ENCODE data around the gene CAPZB. TPM values are rescaled to one million over a fixed set of nuclear protein-coding genes. Genes with fewer than 3 reads are reported as not detected.

CAPZB gene
- total and polyA plus RNA-seq, 10 donors: 139 to 386 (median 277) TPM

DNA sequence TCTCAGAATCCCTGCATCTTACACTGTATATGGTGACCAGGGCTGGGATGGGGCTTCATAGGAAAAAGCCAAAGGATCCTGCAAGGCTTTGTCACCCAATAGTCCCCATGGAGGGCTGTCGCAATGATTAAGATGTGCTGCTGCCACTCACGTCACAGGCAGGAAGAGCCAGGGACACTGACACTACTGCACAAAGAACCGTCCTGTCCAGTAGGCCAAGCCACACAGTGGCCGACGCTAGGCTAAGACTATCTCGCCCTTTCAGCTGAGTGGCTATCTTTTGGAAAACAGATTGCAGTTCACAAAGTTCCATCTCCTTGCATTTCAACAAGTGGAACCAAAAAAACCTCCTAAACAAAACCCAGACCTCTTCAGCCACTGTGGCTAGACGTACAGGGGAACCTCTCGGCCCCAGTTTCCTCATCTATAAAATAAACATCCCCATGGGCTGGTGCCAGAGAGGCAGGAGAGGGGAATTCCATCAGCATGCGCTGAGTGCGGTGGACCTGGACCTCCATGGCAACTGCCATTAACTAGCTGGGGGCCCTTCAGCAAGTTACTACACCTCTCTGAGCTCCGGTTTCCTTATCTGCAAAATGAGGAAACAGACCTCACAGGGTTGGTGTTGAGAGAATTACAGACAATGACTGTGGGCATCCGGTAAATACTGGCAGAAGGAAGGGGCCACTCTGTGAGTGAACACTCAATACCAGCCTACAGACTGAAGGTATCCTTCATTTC lies 8.7 kb downstream of the CAPZB start:
- DNase-seq: peak; percentile 85
- no peaks in the 10 kb centered on the region for H3K9me3 ChIP-seq
- no peak for TF ChIP-seq POLR2A (IDR thresholded peaks at IDR 0.05)
- peak in 2 of 3 donors; percentile 76 to 77 for TF ChIP-seq POLR2AphosphoS5 (IDR thresholded peaks at IDR 0.05)
- no peaks in the 10 kb centered on the region for H3K27me3 ChIP-seq (replicated peaks in 1 of 7)
- H3K4me1 ChIP-seq: peaks cover 64 to 100% (median 95%) of the 10 kb centered on the region in 6 donors
- peak overlapping the region in 6 of 8 donors; percentile 2 to 59 (median 16) for H3K4me3 ChIP-seq
- H3K27ac ChIP-seq: peak overlapping the region; percentile 81 to 100 (median 92)
- intact Hi-C loops (cut with DNase I; ENCODE audit: low total_unique reads): loop anchor here (5.0 kb wide), 1 partner anchor 84 kb away; no protein-coding TSS in a partner anchor
- WGBS, 5 donors: 18 to 35% (median 20%) methylated on average over 12 of the region's 12 CpGs
- H3K36me3 ChIP-seq: peaks cover 0 to 73% (median 15%) of the 10 kb centered on the region in 6 donors

GRCh38 chr1:19475296-19475695 lies 10.0 kb downstream of the CAPZB start:
- 82 to 97% (median 94%) methylated on average over 9 to 11 of the region's 11 CpGs for WGBS, 5 donors
- no peaks in the 10 kb centered on the region for H3K27me3 ChIP-seq (replicated peaks in 1 of 7)

GRCh38 chr1:19472174-19472573 lies 13.2 kb downstream of the CAPZB start:
- peaks cover 0 to 59% (median 10%) of the 10 kb centered on the region in 6 donors for H3K36me3 ChIP-seq
- H3K4me3 ChIP-seq: no peak overlapping the region
- peak overlapping the region in 3 of 8 donors; percentile 13 to 94 (median 67) for H3K27ac ChIP-seq
- no peak for DNase-seq
- no peaks in the 10 kb centered on the region for H3K27me3 ChIP-seq (replicated peaks in 1 of 7)
- TF ChIP-seq POLR2A (IDR thresholded peaks at IDR 0.05) (no peak), POLR2AphosphoS5 (IDR thresholded peaks at IDR 0.05) (peak in 1 of 3 donors; percentile 23)
- TF ChIP-seq, protein P1, sequence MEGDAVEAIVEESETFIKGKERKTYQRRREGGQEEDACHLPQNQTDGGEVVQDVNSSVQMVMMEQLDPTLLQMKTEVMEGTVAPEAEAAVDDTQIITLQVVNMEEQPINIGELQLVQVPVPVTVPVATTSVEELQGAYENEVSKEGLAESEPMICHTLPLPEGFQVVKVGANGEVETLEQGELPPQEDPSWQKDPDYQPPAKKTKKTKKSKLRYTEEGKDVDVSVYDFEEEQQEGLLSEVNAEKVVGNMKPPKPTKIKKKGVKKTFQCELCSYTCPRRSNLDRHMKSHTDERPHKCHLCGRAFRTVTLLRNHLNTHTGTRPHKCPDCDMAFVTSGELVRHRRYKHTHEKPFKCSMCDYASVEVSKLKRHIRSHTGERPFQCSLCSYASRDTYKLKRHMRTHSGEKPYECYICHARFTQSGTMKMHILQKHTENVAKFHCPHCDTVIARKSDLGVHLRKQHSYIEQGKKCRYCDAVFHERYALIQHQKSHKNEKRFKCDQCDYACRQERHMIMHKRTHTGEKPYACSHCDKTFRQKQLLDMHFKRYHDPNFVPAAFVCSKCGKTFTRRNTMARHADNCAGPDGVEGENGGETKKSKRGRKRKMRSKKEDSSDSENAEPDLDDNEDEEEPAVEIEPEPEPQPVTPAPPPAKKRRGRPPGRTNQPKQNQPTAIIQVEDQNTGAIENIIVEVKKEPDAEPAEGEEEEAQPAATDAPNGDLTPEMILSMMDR (IDR thresholded peaks at IDR 0.05 in 8 of 11, conservative IDR thresholded peaks at IDR 0.05 in 3 of 11): no peak
- intact Hi-C loops (cut with DNase I; ENCODE audit: low total_unique reads): no loop called here
- 47 to 62% (median 61%) methylated on average over 5 of the region's 5 CpGs for WGBS, 5 donors
- no peaks in the 10 kb centered on the region for H3K9me3 ChIP-seq
- H3K4me1 ChIP-seq: peaks cover 52 to 100% (median 94%) of the 10 kb centered on the region in 6 donors

More at GRCh38 chr1:19475296-19475695, 10.0 kb downstream of the CAPZB start:
- H3K9me3 ChIP-seq: no peaks in the 10 kb centered on the region
- TF ChIP-seq POLR2A (IDR thresholded peaks at IDR 0.05): no peak
- TF ChIP-seq POLR2AphosphoS5 (IDR thresholded peaks at IDR 0.05): peak in 1 of 3 donors; percentile 44
- TF ChIP-seq, protein P1 (IDR thresholded peaks at IDR 0.05 in 8 of 11, conservative IDR thresholded peaks at IDR 0.05 in 3 of 11): no peak
- H3K36me3 ChIP-seq: peaks cover 0 to 73% (median 15%) of the 10 kb centered on the region in 6 donors
- DNase-seq: no peak
- peaks cover 56 to 100% (median 94%) of the 10 kb centered on the region in 6 donors for H3K4me1 ChIP-seq
- H3K27ac ChIP-seq: peak overlapping the region in 5 of 8 donors; percentile 90 to 100 (median 93)
- intact Hi-C loops (cut with DNase I; ENCODE audit: low total_unique reads): loop anchor here (5.0 kb wide), 1 partner anchor 83 kb away; no protein-coding TSS in a partner anchor
- no peak overlapping the region for H3K4me3 ChIP-seq

DNA sequence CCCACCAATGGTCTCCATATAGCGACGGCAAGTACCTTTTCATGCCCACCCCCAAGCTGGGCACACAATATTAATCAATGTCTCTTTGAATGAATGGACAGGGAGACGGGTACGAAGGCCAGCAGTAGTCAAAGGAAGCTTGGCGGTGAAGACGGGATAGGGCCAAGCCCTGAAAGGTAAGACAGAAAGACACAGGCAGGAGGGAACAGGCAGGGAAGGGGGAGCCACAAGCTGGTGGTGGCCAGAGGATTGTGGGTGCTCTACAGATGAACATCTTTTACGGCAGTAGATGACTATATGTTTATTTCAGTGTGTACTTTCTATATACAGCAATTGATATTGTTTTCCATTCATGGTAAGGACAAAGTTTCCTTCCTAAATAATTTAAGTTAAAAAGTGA lies 16.3 kb downstream of the CAPZB start:
- H3K27me3 ChIP-seq (replicated peaks in 1 of 7): no peaks in the 10 kb centered on the region
- WGBS, 5 donors: 73 to 80% (median 78%) methylated on average over 7 of the region's 7 CpGs
- no peak for TF ChIP-seq POLR2AphosphoS5 (IDR thresholded peaks at IDR 0.05)
- TF ChIP-seq, protein P1 (IDR thresholded peaks at IDR 0.05 in 8 of 11, conservative IDR thresholded peaks at IDR 0.05 in 3 of 11): no peak
- no peak for TF ChIP-seq POLR2A (IDR thresholded peaks at IDR 0.05)
- H3K4me1 ChIP-seq: peaks cover 47 to 100% (median 96%) of the 10 kb centered on the region in 6 donors
- peaks cover 0 to 60% (median 8%) of the 10 kb centered on the region in 6 donors for H3K36me3 ChIP-seq
- H3K27ac ChIP-seq: peak overlapping the region; percentile 56 to 87 (median 79)
- intact Hi-C loops (cut with DNase I; ENCODE audit: low total_unique reads): no loop called here
- DNase-seq: peak; percentile 51
- H3K9me3 ChIP-seq: no peaks in the 10 kb centered on the region
- H3K4me3 ChIP-seq: peak overlapping the region in 1 of 8 donors; percentile 43

All from spleen (tissue), 11 donors.